AG04450 (cell line): ENCODE data around the gene TRIM34. TPM values are rescaled to one million over a fixed set of nuclear protein-coding genes. Genes with fewer than 3 reads are reported as not detected.
"Not testable (repeated sequence)": the region's sequence is repeated elsewhere in the genome, so short reads cannot be mapped to it uniquely, and the experiment has no call there.

ENCODE experiments used
- CTCF ChIA-PET: fragments of 300-600, 350-600 bp; formaldehyde crosslinking; extraction: SDS; loops from one replicate; lab custom pipeline; 2022; ENCODE audit warnings: antibody characterized with exemption, inconsistent platforms; lab: Charles Lee
- POLR2A ChIA-PET: fragments of 350-600 bp; formaldehyde crosslinking; extraction: SDS; loops from one replicate; lab custom pipeline; 2021; ENCODE audit warnings: antibody characterized with exemption, inconsistent platforms; lab: Yijun Ruan, JAX
- DNase-seq: peaks from one replicate; pipeline ENCODE4 v3.0.0-alpha.2; 2011; ENCODE audit warnings: low read depth, low spot score
- H3K27ac ChIP-seq: one replicate; pipeline ENCODE4 v1.5.1; 2012; ENCODE audit warnings: low read depth, low read length, control low read depth
- H3K27me3 ChIP-seq: one replicate; pipeline ENCODE4 v1.6.0; 2012; ENCODE audit warnings: low read length; ENCODE audit not compliant: control insufficient read depth, insufficient read depth
- H3K4me3 ChIP-seq: 2 replicates; pipeline ENCODE4 v1.5.1; 2011; ENCODE audit warnings: mild to moderate bottlenecking, low read depth, low read length, control low read depth
- H3K9me3 ChIP-seq: 2 replicates; pipeline ENCODE4 v1.5.1; 2012; ENCODE audit warnings: low read length; ENCODE audit not compliant: control insufficient read depth, insufficient read depth
- polyA plus RNA-seq: library from polyadenylated mRNA; depleted of rRNA; stranded (reverse); fragments of >200 nt; gene quantifications from 2 replicates; pipeline ENCODE4 v1.2.3, GENCODE V29; 2011
- TF ChIP-seq, protein P1 (sequence below): IDR thresholded peaks from 2 replicates; pipeline ENCODE4 v1.5.1; 2011; ENCODE audit warnings: low read depth, low read length, control low read depth, inconsistent platforms

TRIM34 gene
- polyA plus RNA-seq, 1 experiment = 18.3 TPM

DNA sequence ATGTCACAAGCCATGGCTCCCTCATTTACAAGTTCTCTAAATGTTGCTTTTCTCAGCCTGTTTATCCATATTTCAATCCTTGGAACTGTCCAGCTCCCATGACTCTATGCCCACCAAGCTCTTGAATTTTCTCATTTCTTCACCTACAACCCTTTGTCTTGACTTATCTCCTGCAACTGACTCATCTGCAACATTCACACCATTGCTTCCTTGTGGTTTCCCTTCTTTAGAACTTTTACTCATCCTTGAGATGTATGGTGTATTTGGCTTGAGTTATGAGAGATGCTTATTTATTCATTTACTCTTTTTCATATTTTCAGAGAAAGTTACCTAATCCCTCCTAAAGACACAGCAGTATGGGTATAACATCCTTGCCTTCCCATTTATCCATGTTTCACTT is 18.8 kb downstream of the TRIM34 start:
- H3K27ac ChIP-seq = no peak overlapping the region
- H3K27me3 ChIP-seq = no peaks in the 10 kb centered on the region
- no peak overlapping the region for H3K4me3 ChIP-seq
- ChIA-PET CTCF (no interaction called here), POLR2A (no interaction called here)
- DNase-seq = no peak
- TF ChIP-seq, protein P1, sequence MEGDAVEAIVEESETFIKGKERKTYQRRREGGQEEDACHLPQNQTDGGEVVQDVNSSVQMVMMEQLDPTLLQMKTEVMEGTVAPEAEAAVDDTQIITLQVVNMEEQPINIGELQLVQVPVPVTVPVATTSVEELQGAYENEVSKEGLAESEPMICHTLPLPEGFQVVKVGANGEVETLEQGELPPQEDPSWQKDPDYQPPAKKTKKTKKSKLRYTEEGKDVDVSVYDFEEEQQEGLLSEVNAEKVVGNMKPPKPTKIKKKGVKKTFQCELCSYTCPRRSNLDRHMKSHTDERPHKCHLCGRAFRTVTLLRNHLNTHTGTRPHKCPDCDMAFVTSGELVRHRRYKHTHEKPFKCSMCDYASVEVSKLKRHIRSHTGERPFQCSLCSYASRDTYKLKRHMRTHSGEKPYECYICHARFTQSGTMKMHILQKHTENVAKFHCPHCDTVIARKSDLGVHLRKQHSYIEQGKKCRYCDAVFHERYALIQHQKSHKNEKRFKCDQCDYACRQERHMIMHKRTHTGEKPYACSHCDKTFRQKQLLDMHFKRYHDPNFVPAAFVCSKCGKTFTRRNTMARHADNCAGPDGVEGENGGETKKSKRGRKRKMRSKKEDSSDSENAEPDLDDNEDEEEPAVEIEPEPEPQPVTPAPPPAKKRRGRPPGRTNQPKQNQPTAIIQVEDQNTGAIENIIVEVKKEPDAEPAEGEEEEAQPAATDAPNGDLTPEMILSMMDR = no peak
- no peaks in the 10 kb centered on the region for H3K9me3 ChIP-seq

DNA sequence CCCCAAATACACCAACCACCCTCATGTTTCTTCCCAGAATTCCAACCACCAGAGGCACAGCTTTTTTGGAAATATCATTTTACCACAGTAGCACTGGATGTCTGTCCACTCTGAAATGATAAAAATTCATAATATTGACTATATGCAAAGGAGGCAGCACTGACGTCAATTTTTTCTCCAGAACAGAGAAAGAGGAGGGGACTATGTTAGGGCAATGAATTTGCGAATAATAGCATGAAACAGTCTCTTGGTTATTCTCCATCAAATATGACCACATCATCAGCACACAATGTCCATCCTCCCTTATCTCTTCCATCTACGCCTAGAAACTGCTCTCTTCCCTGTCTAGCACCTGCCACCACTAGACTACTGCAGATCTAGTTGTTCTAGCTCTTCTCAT is 21.3 kb downstream of the TRIM34 start:
- TF ChIP-seq, protein P1 = no peak
- ChIA-PET POLR2A (no interaction called here), CTCF (interaction anchor here (0.6 kb wide), 1 partner anchor 67 kb away, joined by 3 read pairs; no protein-coding TSS in a partner anchor)
- Histone ChIP-seq H3K27me3 (no peaks in the 10 kb centered on the region), H3K4me3 (no peak overlapping the region), H3K9me3 (no peaks in the 10 kb centered on the region), H3K27ac (no peak overlapping the region)
- DNase-seq = no peak

DNA sequence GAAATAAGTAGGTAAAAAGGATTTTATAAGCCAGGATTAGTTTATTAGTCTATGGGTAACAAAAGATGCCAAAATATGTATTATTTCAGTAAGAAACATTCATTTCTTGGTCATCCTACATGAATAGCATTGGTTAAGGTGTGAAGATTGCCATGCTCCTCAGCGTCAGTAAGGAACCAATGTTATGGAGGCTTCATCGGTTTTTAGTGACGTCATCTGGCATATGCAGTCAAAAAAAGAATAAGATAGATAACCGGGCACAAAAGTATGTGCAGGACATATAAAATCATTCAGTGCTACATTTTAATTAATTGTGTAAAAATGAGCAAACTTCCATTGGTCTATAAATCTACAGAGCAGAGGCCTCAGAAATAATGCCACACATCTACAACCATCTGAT is 30.7 kb downstream of the TRIM34 start:
- CTCF ChIA-PET = no interaction called here
- no peak for DNase-seq
- no peak overlapping the region for H3K4me3 ChIP-seq
- H3K27me3 ChIP-seq = no peaks in the 10 kb centered on the region
- TF ChIP-seq, protein P1 = no peak
- no peaks in the 10 kb centered on the region for H3K9me3 ChIP-seq
- H3K27ac ChIP-seq = no peak overlapping the region
- POLR2A ChIA-PET = no interaction called here

GRCh38 chr11:5656956-5657355 is 32.2 kb downstream of the TRIM34 start:
- H3K4me3 ChIP-seq, H3K27ac ChIP-seq, H3K9me3 ChIP-seq, H3K27me3 ChIP-seq, POLR2A ChIA-PET, CTCF ChIA-PET, DNase-seq: not testable (repeated sequence)

GRCh38 chr11:5658318-5658717 is 33.5 kb downstream of the TRIM34 start:
- H3K4me3 ChIP-seq = no peak overlapping the region
- TF ChIP-seq, protein P1 = no peak
- ChIA-PET CTCF (no interaction called here), POLR2A (no interaction called here)
- no peak for DNase-seq
- H3K27ac ChIP-seq = no peak overlapping the region
- no peaks in the 10 kb centered on the region for H3K27me3 ChIP-seq
- no peaks in the 10 kb centered on the region for H3K9me3 ChIP-seq

DNA sequence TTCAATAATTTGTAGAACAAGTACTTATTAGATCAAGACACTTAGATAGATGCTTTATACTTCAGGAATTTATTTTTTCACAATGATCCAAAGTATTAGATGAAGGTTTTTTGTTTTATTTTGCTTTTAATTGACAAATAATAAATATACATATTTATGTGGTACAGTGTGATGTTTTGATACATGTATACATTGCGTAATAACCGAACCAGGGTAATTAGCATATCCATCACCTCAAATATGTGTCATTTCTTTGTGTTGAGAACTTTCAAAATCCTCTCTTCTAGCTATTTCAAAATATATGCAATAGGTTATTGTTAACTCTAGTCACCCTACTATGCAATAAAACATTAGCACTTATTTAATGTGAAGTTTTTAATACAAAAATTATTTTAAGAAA is 38.7 kb downstream of the TRIM34 start:
- H3K27me3 ChIP-seq = no peaks in the 10 kb centered on the region
- no peak overlapping the region for H3K4me3 ChIP-seq
- ChIA-PET POLR2A (no interaction called here), CTCF (no interaction called here)
- no peaks in the 10 kb centered on the region for H3K9me3 ChIP-seq
- no peak for DNase-seq
- TF ChIP-seq, protein P1 = no peak
- H3K27ac ChIP-seq = no peak overlapping the region
